HepG2 (cell line): Measurements from ENCODE around the gene MLYCD. TPM values are rescaled to one million over a fixed set of nuclear protein-coding genes. Genes with fewer than 3 reads are reported as not detected.
A peak's percentile ranks its signal among the peaks of the same experiment; 100 is the strongest.

Source experiments
- ATAC-seq: fragments of 200-7000 bp; cut with Tn5 transposase; 3 replicates; pipeline ENCODE4 v1.9.1; 2020; ENCODE audit warnings: mild to moderate bottlenecking, moderate library complexity
- BruUV-seq: library from RNA; stranded (reverse); fragments of 400-500 nt; replicated peaks from 2 replicates; lab custom pipeline; 2021; lab: Mats Ljungman, UMichigan
- CTCF ChIA-PET: fragments of 300-600 bp; formaldehyde crosslinking; extraction: SDS; loops from one replicate; lab custom pipeline; 2021; ENCODE audit warnings: low total read pairs, inconsistent platforms, low intra/inter-chr PET ratio; lab: Yijun Ruan, JAX
- POLR2A ChIA-PET: fragments of 350-600 bp; sonication (Branson Sonifier 250); formaldehyde crosslinking; loops from one replicate; lab custom pipeline; 2020; ENCODE audit warnings: antibody characterized with exemption, inconsistent platforms; lab: Yijun Ruan, JAX
- DNase-seq: peaks from one replicate; pipeline ENCODE4 v3.0.0-alpha.2; 2015; ENCODE audit warnings: low spot score
- FAIRE-seq: peaks from 3 replicates; lab custom pipeline; 2011; peaks lifted over from hg19 to GRCh38; lab: Jason Lieb, UNC
- H2AFZ ChIP-seq: one replicate; pipeline ENCODE4 v1.6.1; 2011; ENCODE audit warnings: low read length, inconsistent platforms
- H3K27ac ChIP-seq: fragments of 300-600 bp; 3 replicates; pipeline ENCODE4 v1.8.0; 2011; ENCODE audit warnings: mixed run types, mild to moderate bottlenecking, mixed read lengths, low read length, inconsistent platforms; ENCODE audit not compliant: insufficient read depth; ENCODE audit errors: extremely low read length
- H3K27me3 ChIP-seq, 2 experiments: fragments of 200-600 bp in 1 of 2; 2 replicates in 1 of 2; 3 replicates in 1 of 2; pipeline versions ENCODE4 v1.6.0 to v1.8.0; 2011; ENCODE audit warnings: low read length in 2 of 2, mild to moderate bottlenecking in 2 of 2, moderate library complexity in 2 of 2, inconsistent platforms in 1 of 2; ENCODE audit not compliant: insufficient read depth in 2 of 2, control insufficient read depth in 1 of 2
- H3K36me3 ChIP-seq, 2 experiments: fragments of 200-600 bp in 1 of 2; replicated peaks in 1 of 2; 2 replicates in 1 of 2; 3 replicates in 1 of 2; pipeline versions ENCODE4 v1.5.1 to v1.8.0; 2011; ENCODE audit warnings: low read length in 2 of 2, inconsistent platforms in 1 of 2; ENCODE audit not compliant: insufficient read depth in 2 of 2, control insufficient read depth in 1 of 2
- H3K4me1 ChIP-seq: 2 replicates; pipeline ENCODE4 v1.5.1; 2012; ENCODE audit warnings: low read length, inconsistent platforms; ENCODE audit not compliant: insufficient read depth
- H3K4me2 ChIP-seq: 2 replicates; pipeline ENCODE4 v1.6.0; 2011; ENCODE audit warnings: low read depth, low read length, inconsistent platforms
- H3K4me3 ChIP-seq, 3 experiments: fragments of 200-600 bp in 1 of 3; sonication (generic), shearing (Covaris generic) in 1 of 3; replicated peaks in 1 of 3; 2 replicates each; pipeline ENCODE4 v1.5.1; 2011 to 2016; ENCODE audit warnings: low read length in 3 of 3, inconsistent platforms in 2 of 3, low read depth in 2 of 3, mild to moderate bottlenecking in 2 of 3, control low read depth in 1 of 3, mixed read lengths in 1 of 3; ENCODE audit not compliant: insufficient read depth in 1 of 3
- H3K79me2 ChIP-seq: one replicate; pipeline ENCODE4 v1.6.1; 2011; ENCODE audit warnings: low read length, inconsistent platforms; ENCODE audit not compliant: insufficient read depth
- H3K9ac ChIP-seq: 2 replicates; pipeline ENCODE4 v1.6.0; 2011; ENCODE audit warnings: mild to moderate bottlenecking, low read depth, low read length, inconsistent platforms; ENCODE audit not compliant: insufficient read depth
- H3K9me3 ChIP-seq: 2 replicates; pipeline ENCODE4 v1.5.1; 2012; ENCODE audit warnings: mild to moderate bottlenecking, low read length
- H4K20me1 ChIP-seq: 2 replicates; pipeline ENCODE4 v1.6.0; 2011; ENCODE audit warnings: inconsistent platforms, mild to moderate bottlenecking, low read length, moderate library complexity; ENCODE audit not compliant: insufficient read depth
- ARID2 ChIP-seq: sonication (generic); formaldehyde crosslinking; IDR thresholded peaks from 2 replicates; pipeline ENCODE4 v1.8.1; 2022; ENCODE audit warnings: mild to moderate bottlenecking, missing genetic modification reagents, borderline replicate concordance
- BCL6 ChIP-seq: IDR thresholded peaks from 2 replicates; pipeline ENCODE4 v1.6.1; 2016; ENCODE audit warnings: missing genetic modification reagents, missing compliant biosample characterization
- BHLHE40 ChIP-seq: IDR thresholded peaks from 2 replicates; pipeline ENCODE4 v1.6.1; 2011; ENCODE audit warnings: low read length, improper control_type of control experiment
- FOXC1 ChIP-seq: sonication (generic); formaldehyde crosslinking; IDR thresholded peaks from 2 replicates; pipeline ENCODE4 v1.8.0; 2022; ENCODE audit warnings: mild to moderate bottlenecking, missing genetic modification reagents, borderline replicate concordance
- HMG20A ChIP-seq: IDR thresholded peaks from 2 replicates; pipeline ENCODE4 v1.6.1; 2016; ENCODE audit warnings: borderline replicate concordance
- HNF4G ChIP-seq, 2 experiments: sonication (generic) in 1 of 2; formaldehyde crosslinking in 1 of 2; IDR thresholded peaks; 2 replicates each; pipeline versions ENCODE4 v1.4.0 to v1.6.1; 2011 to 2020; ENCODE audit warnings: borderline replicate concordance in 2 of 2, low read depth in 2 of 2, mild to moderate bottlenecking in 2 of 2, low read length in 1 of 2, missing genetic modification reagents in 1 of 2, moderate library complexity in 1 of 2
- IRF2 ChIP-seq: IDR thresholded peaks from 2 replicates; pipeline ENCODE4 v1.6.1; 2018; ENCODE audit warnings: missing genetic modification reagents, missing compliant biosample characterization
- NCOR1 ChIP-seq: fragments of 200-600 bp; sonication (generic); IDR thresholded peaks from 2 replicates; pipeline ENCODE4 v1.7.0; 2017; ENCODE audit warnings: antibody characterized with exemption, low read length, borderline replicate concordance
- PAWR ChIP-seq: sonication (generic); formaldehyde crosslinking; IDR thresholded peaks from 2 replicates; pipeline ENCODE4 v1.4.0; 2020; ENCODE audit warnings: missing genetic modification reagents, mild to moderate bottlenecking, borderline replicate concordance
- RARA ChIP-seq: IDR thresholded peaks from 2 replicates; pipeline ENCODE4 v1.6.1; 2016; ENCODE audit warnings: missing genetic modification reagents, missing compliant biosample characterization
- RBM22 ChIP-seq: fragments of 200-400 bp; formaldehyde crosslinking; optimal IDR thresholded peaks from 2 replicates; pipeline ENCODE3; 2017; ENCODE audit warnings: mild to moderate bottlenecking, low read length, moderate library complexity
- RXRB ChIP-seq: IDR thresholded peaks from 2 replicates; pipeline ENCODE4 v1.6.1; 2016; ENCODE audit warnings: borderline replicate concordance, missing genetic modification reagents, missing compliant biosample characterization
- SAP130 ChIP-seq: IDR thresholded peaks from 2 replicates; pipeline ENCODE4 v1.6.1; 2016; ENCODE audit warnings: low read depth
- SKI ChIP-seq: fragments of 450-650 bp; IDR thresholded peaks from one replicate; pipeline ENCODE4 v1.6.1; 2018; ENCODE audit warnings: mild to moderate bottlenecking; ENCODE audit not compliant: partially characterized antibody
- SKIL ChIP-seq: sonication (generic); formaldehyde crosslinking; IDR thresholded peaks from 2 replicates; pipeline ENCODE4 v1.8.0; 2022; ENCODE audit warnings: missing genetic modification reagents, mild to moderate bottlenecking, moderate library complexity, borderline replicate concordance
- SMAD3 ChIP-seq: sonication (generic); formaldehyde crosslinking; IDR thresholded peaks from 2 replicates; pipeline ENCODE4 v1.4.0; 2020; ENCODE audit warnings: missing genetic modification reagents
- TCF7 ChIP-seq: sonication (generic); IDR thresholded peaks from 2 replicates; pipeline ENCODE4 v1.6.1; 2016; ENCODE audit warnings: antibody characterized with exemption, low read depth
- TRIM22 ChIP-seq: fragments of 450-650 bp; IDR thresholded peaks from 2 replicates; pipeline ENCODE4 v1.6.1; 2017
- ZBTB3 ChIP-seq: sonication (generic); formaldehyde crosslinking; IDR thresholded peaks from 2 replicates; pipeline ENCODE4 v1.4.0; 2020; ENCODE audit warnings: low read depth, mild to moderate bottlenecking, moderate library complexity, missing genetic modification reagents, borderline replicate concordance
- ZSCAN20 ChIP-seq: sonication (generic); formaldehyde crosslinking; IDR thresholded peaks from 2 replicates; pipeline ENCODE4 v1.4.0; 2020; ENCODE audit warnings: missing genetic modification reagents, mild to moderate bottlenecking, borderline replicate concordance
- WGBS: methylation state at CpG from one replicate; pipeline ENCODE4 v1.1.6; 2017; ENCODE audit warnings: low lambda C conversion rate; 5-methylcytosine and 5-hydroxymethylcytosine counted together
- in situ Hi-C: cut with HindIII; loops from 2 replicates; pipeline ENCODE4 v1.10.0; 2017; ENCODE audit warnings: low pct_unique_long_range_greater_than_20kb; ENCODE audit not compliant: extremely low pct_ligation_motif_present
- intact Hi-C: fragments of 100-400 bp; cut with micrococcal nuclease; formaldehyde crosslinking; loops from one replicate; pipeline ENCODE4 v1.10.0; 2022; ENCODE audit not compliant: unreplicated experiment
- polyA plus RNA-seq, 8 experiments: library from polyadenylated mRNA; depleted of rRNA in 3 of 8; stranded (reverse) in 7 of 8; unstranded in 1 of 8; fragments of >200 nt; fragmentation: Illumina TruSeq in 4 of 8; extraction: Trizol in 4 of 8; gene quantifications; 2 replicates each; pipeline versions ENCODE4 v1.2.1 to v1.2.3, GENCODE V29; 2011 to 2016; ENCODE audit warnings: low read depth in 4 of 8, missing spikeins in 1 of 8, mixed read lengths in 1 of 8; ENCODE audit not compliant: insufficient read depth in 1 of 8
- total RNA-seq, 5 experiments: library from RNA; depleted of rRNA; stranded (reverse); fragments of >200 nt; fragmentation: Illumina TruSeq; extraction: Trizol; gene quantifications; 2 replicates each; pipeline ENCODE4 v1.2.3, GENCODE V29; 2016; ENCODE audit warnings: low read depth in 1 of 5

The MLYCD gene
- total and polyA plus RNA-seq, 2 of the 13 experiments (the other 11 are each of a cell fraction or from before 2014, with no cell fraction given), result 1.8 to 4.0 TPM

- TF ChIP-seq TRIM22 (no peak), IRF2 (CRISPR knock-in tag) (no peak), SMAD3 (CRISPR knock-in tag) (no peak), ZBTB3 (no peak), FOXC1 (CRISPR knock-in tag) (no peak)
- TF ChIP-seq, all 625 proteins: peak for 7
Measured at GRCh38 chr16:83943516-83944050, 44.7 kb downstream of the MLYCD start (continued).

GRCh38 chr16:83945587-83945986 lies 46.7 kb downstream of the MLYCD start:
- intact Hi-C loops, result no loop called here
- ChIA-PET POLR2A (no interaction called here), CTCF (no interaction called here)
- no peaks in the 10 kb centered on the region for H3K9me3 ChIP-seq
- ATAC-seq, result no peak
- 3% methylated on average over 10 of the region's 10 CpGs for WGBS
- no peak overlapping the region for H3K9ac ChIP-seq
- H4K20me1 ChIP-seq, result no peaks in the 10 kb centered on the region
- in situ Hi-C loops, result no loop called here
- H3K4me1 ChIP-seq, result peaks cover 97% of the 10 kb centered on the region
- no peak overlapping the region for H3K27ac ChIP-seq
- no peaks in the 10 kb centered on the region for H3K79me2 ChIP-seq
- H3K4me2 ChIP-seq, result peak overlapping the region; percentile 41
- H3K4me3 ChIP-seq, result peak overlapping the region in 1 of 3 experiments; percentile 30; a peak in 1 of 6 replicates
- no peaks in the 10 kb centered on the region for H3K36me3 ChIP-seq
- peak; percentile 55 for DNase-seq
- BruUV-seq, result no TSS peak
- H2AFZ ChIP-seq, result no peak overlapping the region
- FAIRE-seq, result no peak
- peaks cover 3 to 8% of the 10 kb centered on the region in 2 experiments; a peak in 2 of 5 replicates for H3K27me3 ChIP-seq
- 0 out of 2 replicates have a peak, but pooled peaks have one; percentile 26 for TF ChIP-seq SKIL (CRISPR knock-in tag)
- peak; percentile 77 for TF ChIP-seq SKI
- peak; percentile 53 for TF ChIP-seq BHLHE40
- no peak for TF ChIP-seq ARID2 (CRISPR knock-in tag)
- peak; percentile 36; the same call in 1 of the 2 replicates for TF ChIP-seq HNF4G (IDR thresholded peaks at IDR 0.05; ENCODE audit: borderline replicate concordance, low read depth, low read length)
- no peak for TF ChIP-seq HNF4G (CRISPR knock-in tag; IDR thresholded peaks at IDR 0.05; ENCODE audit: borderline replicate concordance, low read depth)
- TF ChIP-seq NCOR1, result peak; percentile 86
- peak; percentile 71 for TF ChIP-seq BCL6 (CRISPR knock-in tag)
- TF ChIP-seq HMG20A (CRISPR knock-in tag), result no peak
- peak; percentile 94 for TF ChIP-seq RARA (CRISPR knock-in tag)
- no peak for TF ChIP-seq ZSCAN20 (CRISPR knock-in tag)
- no peak for TF ChIP-seq PAWR (CRISPR knock-in tag)
- no peak for TF ChIP-seq RBM22
- TF ChIP-seq SAP130 (CRISPR knock-in tag), result peak; percentile 45
- peak; percentile 62; the same call in 1 of the 2 replicates for TF ChIP-seq TCF7
- TF ChIP-seq RXRB (CRISPR knock-in tag), result peak; percentile 39; the same call in 1 of the 2 replicates
